HEK293T (cell line): ENCODE data around the gene EPOP.

Experiments used
- CTCF ChIA-PET: fragments of 350-600 bp; formaldehyde crosslinking; extraction: SDS; loops from one replicate; lab custom pipeline; 2021; ENCODE audit warnings: antibody characterized with exemption, inconsistent platforms; lab: Yijun Ruan, JAX
- POLR2A ChIA-PET: fragments of 350-600 bp; formaldehyde crosslinking; extraction: SDS; loops from one replicate; lab custom pipeline; 2020; ENCODE audit warnings: antibody characterized with exemption, inconsistent platforms; lab: Yijun Ruan, JAX
- DNase-seq: peaks from one replicate; pipeline ENCODE4 v3.0.0; 2012; ENCODE audit warnings: mixed read lengths; ENCODE audit errors: extremely low spot score
- ARNT ChIP-seq: fragments of 450-650 bp; IDR thresholded peaks from 2 replicates; pipeline ENCODE4 v1.6.1; 2017; ENCODE audit warnings: mild to moderate bottlenecking
- BHLHE40 ChIP-seq: fragments of 450-650 bp; IDR thresholded peaks from 2 replicates; pipeline ENCODE4 v1.6.1; 2016; ENCODE audit warnings: mild to moderate bottlenecking, moderate library complexity, borderline replicate concordance
- CTBP1 ChIP-seq: fragments of 450-650 bp; IDR thresholded peaks from 2 replicates; pipeline ENCODE4 v1.6.1; 2016; ENCODE audit warnings: borderline replicate concordance
- ELF4 ChIP-seq: fragments of 450-650 bp; IDR thresholded peaks from 2 replicates; pipeline ENCODE4 v1.6.1; 2017; ENCODE audit warnings: antibody characterized with exemption
- FOXA1 ChIP-seq: fragments of 450-650 bp; IDR thresholded peaks from 2 replicates; pipeline ENCODE4 v1.6.1; 2016; ENCODE audit warnings: mild to moderate bottlenecking
- FOXK2 ChIP-seq: fragments of 450-650 bp; IDR thresholded peaks from 2 replicates; pipeline ENCODE4 v1.6.1; 2016; ENCODE audit warnings: mild to moderate bottlenecking
- FOXM1 ChIP-seq: fragments of 450-650 bp; IDR thresholded peaks from 2 replicates; pipeline ENCODE4 v1.6.1; 2017; ENCODE audit warnings: mild to moderate bottlenecking, borderline replicate concordance
- HDGF ChIP-seq: fragments of 450-650 bp; IDR thresholded peaks from 2 replicates; pipeline ENCODE4 v1.6.1; 2017; ENCODE audit warnings: antibody characterized with exemption, borderline replicate concordance
- L3MBTL2 ChIP-seq: fragments of 450-650 bp; conservative IDR thresholded peaks from 2 replicates; pipeline ENCODE4 v1.6.1; 2016; ENCODE audit warnings: mild to moderate bottlenecking
- LEF1 ChIP-seq: fragments of 450-650 bp; IDR thresholded peaks from 2 replicates; pipeline ENCODE4 v1.6.1; 2017; ENCODE audit warnings: mild to moderate bottlenecking, borderline replicate concordance
- NFRKB ChIP-seq: fragments of 450-650 bp; IDR thresholded peaks from 2 replicates; pipeline ENCODE4 v1.6.1; 2016; ENCODE audit warnings: mild to moderate bottlenecking, moderate library complexity
- SP1 ChIP-seq: fragments of 450-650 bp; IDR thresholded peaks from 2 replicates; pipeline ENCODE4 v1.6.1; 2017
- SUZ12 ChIP-seq: fragments of 450-650 bp; IDR thresholded peaks from 2 replicates; pipeline ENCODE4 v1.6.1; 2016; ENCODE audit warnings: mild to moderate bottlenecking
- TARDBP ChIP-seq: fragments of 450-650 bp; IDR thresholded peaks from 2 replicates; pipeline ENCODE4 v1.6.1; 2016
- ZNF384 ChIP-seq: fragments of 450-650 bp; IDR thresholded peaks from 2 replicates; pipeline ENCODE4 v1.6.1; 2016
- TF ChIP-seq, protein P1 (sequence below): fragments of 450-650 bp; IDR thresholded peaks from 2 replicates; pipeline ENCODE4 v1.6.1; 2016

EPOP gene

DNA sequence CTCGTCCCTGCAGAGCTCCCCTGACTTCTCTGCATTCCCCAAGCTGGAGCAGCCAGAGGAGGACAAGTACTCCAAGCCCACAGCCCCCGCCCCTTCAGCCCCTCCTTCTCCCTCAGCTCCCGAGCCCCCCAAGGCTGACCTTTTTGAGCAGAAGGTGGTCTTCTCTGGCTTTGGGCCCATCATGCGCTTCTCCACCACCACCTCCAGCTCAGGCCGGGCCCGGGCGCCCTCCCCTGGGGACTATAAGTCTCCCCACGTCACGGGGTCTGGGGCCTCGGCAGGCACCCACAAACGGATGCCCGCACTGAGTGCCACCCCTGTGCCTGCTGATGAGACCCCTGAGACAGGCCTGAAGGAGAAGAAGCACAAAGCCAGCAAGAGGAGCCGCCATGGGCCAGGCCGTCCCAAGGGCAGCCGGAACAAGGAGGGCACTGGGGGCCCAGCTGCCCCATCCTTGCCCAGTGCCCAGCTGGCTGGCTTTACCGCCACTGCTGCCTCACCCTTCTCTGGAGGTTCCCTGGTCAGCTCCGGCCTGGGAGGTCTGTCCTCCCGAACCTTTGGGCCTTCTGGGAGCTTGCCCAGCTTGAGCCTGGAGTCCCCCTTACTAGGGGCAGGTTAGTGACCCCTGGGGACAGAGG, 41.7 kb upstream of the EPOP start:
- TF ChIP-seq ELF4 (no peak), SP1 (no peak), ARNT (no peak), L3MBTL2 (no peak), TARDBP (no peak), NFRKB (no peak), SUZ12 (no peak), LEF1 (no peak), FOXA1 (no peak), HDGF (no peak), CTBP1 (no peak), FOXK2 (no peak), ZNF384 (no peak), BHLHE40 (no peak)
- CTCF ChIA-PET = interaction anchor here (0.8 kb wide), 1 partner anchor 19 kb away, joined by 3 read pairs; no protein-coding TSS in a partner anchor
- no peak for DNase-seq
- POLR2A ChIA-PET = interaction anchor here (0.7 to 1.2 kb wide), 5 partner anchors 11 to 36 kb away, joined by 3 to 7 read pairs (median 4); partner anchors contain the start of gene PSMB3

DNA sequence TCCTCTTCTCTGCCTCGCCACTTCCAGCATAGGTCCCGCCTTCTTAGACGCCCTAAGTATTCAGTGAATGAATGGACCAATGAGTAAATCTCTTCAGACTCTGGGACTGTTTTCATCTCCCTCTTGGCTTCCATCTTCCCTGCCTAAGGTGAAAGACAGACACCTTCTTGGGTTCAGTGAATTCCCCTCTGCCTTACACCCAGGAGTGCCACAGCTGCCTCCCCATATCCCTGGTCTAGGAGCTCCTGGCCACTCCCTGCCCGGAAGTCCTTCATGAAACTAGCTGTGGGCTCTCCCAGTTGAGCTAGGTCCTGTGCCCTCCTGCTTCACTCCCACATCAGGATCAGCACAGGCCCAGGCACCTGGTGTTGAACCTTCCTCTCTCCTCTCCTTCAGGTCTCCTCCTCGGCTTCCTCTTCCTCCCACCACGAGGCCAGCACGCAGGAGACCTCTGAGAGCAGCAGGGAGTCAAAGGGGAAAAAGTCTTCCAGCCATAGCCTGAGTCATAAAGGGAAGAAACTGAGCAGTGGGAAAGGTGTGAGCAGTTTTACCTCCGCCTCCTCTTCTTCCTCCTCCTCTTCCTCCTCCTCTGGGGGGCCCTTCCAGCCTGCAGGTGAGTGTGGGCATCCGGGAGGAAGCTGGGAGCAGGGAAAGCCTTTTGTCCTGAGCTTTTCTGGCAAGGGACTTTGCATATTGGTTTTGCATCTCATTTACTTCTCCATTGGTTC, 40.6 kb upstream of the EPOP start:
- ChIA-PET CTCF (no interaction called here), POLR2A (interaction anchor here (1.1 to 1.4 kb wide), 4 partner anchors 9 to 13 kb away, joined by 3 to 5 read pairs (median 4); no protein-coding TSS in a partner anchor)
- no peak for DNase-seq

DNA sequence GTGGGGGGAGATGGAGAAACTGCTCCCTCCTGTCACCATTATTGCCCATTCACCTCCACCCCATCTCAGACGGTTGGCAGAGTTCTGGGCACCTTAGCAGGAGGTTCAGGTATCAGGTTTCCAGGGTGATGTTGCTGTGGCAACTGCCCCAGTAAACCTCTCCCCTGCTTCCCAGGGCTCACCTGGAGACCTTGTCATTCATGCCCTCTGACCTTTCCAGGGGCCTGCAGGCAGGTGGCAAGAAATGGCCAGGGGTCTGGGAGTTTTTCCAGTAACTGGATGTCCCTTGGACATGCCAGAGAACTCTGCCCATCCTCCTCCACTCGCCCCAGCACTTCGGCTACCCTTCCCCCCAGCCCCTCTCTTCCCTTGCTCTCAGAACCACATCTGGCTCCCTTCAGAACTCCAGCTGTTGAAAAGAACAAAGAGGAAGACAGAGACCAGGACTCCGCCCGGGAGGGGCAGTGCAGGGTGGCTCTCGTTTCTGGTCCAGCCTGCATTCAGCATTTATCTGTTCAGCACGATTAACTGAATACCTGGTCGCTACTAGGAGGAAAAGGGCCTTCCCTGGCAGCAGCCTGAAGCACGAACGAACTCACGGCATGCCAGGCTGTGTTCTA, 38.8 kb upstream of the EPOP start:
- POLR2A ChIA-PET = interaction anchor here (1.0 kb wide), 1 partner anchor 8 kb away, joined by 7 read pairs; the partner anchor contains the start of gene MLLT6
- CTCF ChIA-PET = no interaction called here
- TF ChIP-seq BHLHE40 (no peak), ARNT (no peak), L3MBTL2 (no peak), FOXK2 (no peak), FOXM1 (no peak), TARDBP (no peak), CTBP1 (no peak), LEF1 (no peak), NFRKB (no peak), HDGF (no peak), SP1 (no peak)
- TF ChIP-seq, protein P1, sequence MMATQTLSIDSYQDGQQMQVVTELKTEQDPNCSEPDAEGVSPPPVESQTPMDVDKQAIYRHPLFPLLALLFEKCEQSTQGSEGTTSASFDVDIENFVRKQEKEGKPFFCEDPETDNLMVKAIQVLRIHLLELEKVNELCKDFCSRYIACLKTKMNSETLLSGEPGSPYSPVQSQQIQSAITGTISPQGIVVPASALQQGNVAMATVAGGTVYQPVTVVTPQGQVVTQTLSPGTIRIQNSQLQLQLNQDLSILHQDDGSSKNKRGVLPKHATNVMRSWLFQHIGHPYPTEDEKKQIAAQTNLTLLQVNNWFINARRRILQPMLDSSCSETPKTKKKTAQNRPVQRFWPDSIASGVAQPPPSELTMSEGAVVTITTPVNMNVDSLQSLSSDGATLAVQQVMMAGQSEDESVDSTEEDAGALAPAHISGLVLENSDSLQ = no peak
- no peak for DNase-seq

More for the DNA sequence above, 40.6 kb upstream of the EPOP start:
- TF ChIP-seq FOXA1 = no peak
- TF ChIP-seq FOXM1 = no peak
- TF ChIP-seq SP1 = no peak
- TF ChIP-seq LEF1 = no peak
- no peak for TF ChIP-seq SUZ12
- no peak for TF ChIP-seq CTBP1
- no peak for TF ChIP-seq NFRKB
- TF ChIP-seq ZNF384 = no peak
- TF ChIP-seq TARDBP = no peak
- TF ChIP-seq FOXK2 = no peak

DNA sequence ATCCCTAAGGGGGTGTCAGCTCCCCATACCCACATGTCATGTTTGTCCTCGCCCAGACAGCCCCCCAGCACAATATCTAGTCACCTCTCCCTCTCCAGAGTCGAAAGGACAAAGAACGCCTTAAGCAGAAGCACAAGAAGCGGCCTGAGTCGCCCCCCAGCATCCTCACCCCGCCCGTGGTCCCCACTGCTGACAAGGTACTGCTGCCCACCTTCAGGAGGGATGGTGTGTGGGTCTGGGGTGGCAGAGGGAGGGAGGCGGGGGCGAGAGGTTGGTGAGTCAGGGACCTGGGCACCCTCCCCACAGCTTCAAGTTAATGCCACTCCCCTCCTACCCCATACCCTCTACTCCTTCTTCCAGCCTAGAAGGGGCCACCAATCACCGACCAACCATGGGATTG, 37.8 kb upstream of the EPOP start:
- DNase-seq = no peak
- TF ChIP-seq TARDBP (no peak), FOXA1 (no peak), L3MBTL2 (no peak), SP1 (no peak), HDGF (no peak), FOXK2 (no peak), LEF1 (no peak)
- TF ChIP-seq, protein P1 = no peak
- ChIA-PET POLR2A (no interaction called here), CTCF (no interaction called here)

DNA sequence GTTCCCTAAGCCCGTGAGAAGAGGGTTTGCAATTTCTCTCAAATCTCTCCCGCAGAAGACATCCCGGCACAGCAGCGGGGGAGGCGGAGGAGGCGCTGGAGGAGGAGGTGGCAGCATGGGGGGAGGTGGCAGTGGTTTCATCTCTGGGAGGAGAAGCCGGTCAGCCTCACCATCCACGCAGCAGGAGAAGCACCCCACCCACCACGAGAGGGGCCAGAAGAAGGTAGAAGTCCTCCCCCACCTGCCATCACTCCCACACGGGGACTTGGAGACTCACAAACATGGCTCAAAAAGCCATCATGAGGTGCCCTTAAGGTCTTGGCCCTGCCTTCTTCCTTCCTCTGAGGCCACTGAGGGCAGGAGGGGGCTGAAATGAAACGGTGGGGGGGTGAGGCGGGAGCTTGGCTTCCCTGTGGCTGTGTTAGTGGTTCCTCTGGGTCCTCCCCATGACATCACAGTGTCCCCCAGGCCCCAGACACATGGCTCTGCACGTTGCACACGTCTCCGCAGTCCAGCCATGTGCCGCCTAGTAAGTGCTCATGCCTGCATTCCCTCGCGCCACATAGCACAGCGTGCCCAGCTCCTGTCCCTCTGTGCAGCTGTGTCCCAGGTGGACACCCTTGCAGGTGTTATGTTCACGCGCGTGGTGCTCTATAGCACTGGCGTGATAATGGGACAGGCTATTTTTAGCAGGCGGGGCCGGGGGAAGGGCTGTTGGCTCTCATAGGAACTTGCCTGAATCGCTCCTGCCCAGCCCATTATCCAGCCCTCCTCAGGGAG, 37.2 kb upstream of the EPOP start:
- ChIA-PET CTCF (no interaction called here), POLR2A (interaction anchor here (0.6 kb wide), 1 partner anchor 34 kb away, joined by 3 read pairs; no protein-coding TSS in a partner anchor)
- no peak for DNase-seq
- no peak for TF ChIP-seq ELF4
- TF ChIP-seq, protein P1 = no peak
- TF ChIP-seq ARNT = no peak
- TF ChIP-seq BHLHE40 = no peak
- no peak for TF ChIP-seq NFRKB
- TF ChIP-seq FOXK2 = no peak
- no peak for TF ChIP-seq CTBP1
- TF ChIP-seq HDGF = no peak
